ENCODE data around the gene ADISSP. TPM values are rescaled to one million over a fixed set of nuclear protein-coding genes. Genes with fewer than 3 reads are reported as not detected.

ADISSP gene
- total RNA-seq, 1 experiment from 2014 or later, result 99.4 TPM

- TF ChIP-seq SP1 (IDR thresholded peaks at IDR 0.05; ENCODE audit: low read depth) (no peak), CTCF (IDR thresholded peaks at IDR 0.05 in 2 of 3, conservative IDR thresholded peaks at IDR 0.05 in 1 of 3; ENCODE audit: borderline replicate concordance in 1 of 3, insufficient read depth in 1 of 3, low read depth in 2 of 3, low read length in 2 of 3) (no peak)
These were observed 33.7 kb upstream of the ADISSP start (continued) for GRCh38 chr20:3801299-3801698.

GRCh38 chr20:3800878-3801260 lies 33.3 kb upstream of the ADISSP start:
- ATAC-seq (no peak), DNase-seq (ENCODE audit: low read depth, low spot score) (no peak)
- Histone ChIP-seq H3K9me3 (ENCODE audit: control insufficient read depth in 1 of 2, insufficient read depth in 1 of 2, low read depth in 1 of 2, low read length in 2 of 2) (no peaks in the 10 kb centered on the region), H3K4me1 (ENCODE audit: control insufficient read depth in 1 of 2, insufficient read depth in 2 of 2, low read length in 2 of 2) (peaks cover 37 to 71% of the 10 kb centered on the region in 2 experiments), H3K9ac (ENCODE audit: low read length) (0 out of 2 replicates have a peak overlapping the region, but pooled peaks have one; percentile 95), H3K27ac (ENCODE audit: low read depth, low read length) (peak overlapping the region; percentile 41; the same call in 1 of the 2 replicates), H3K9me2 (ENCODE audit: insufficient read depth) (no peaks in the 10 kb centered on the region), H3K36me3 (ENCODE audit: control insufficient read depth in 1 of 2, insufficient read depth in 2 of 2, low read length in 2 of 2) (peaks cover 34 to 69% of the 10 kb centered on the region in 2 experiments), H3K79me2 (ENCODE audit: insufficient read depth, low read length) (peaks cover 67% of the 10 kb centered on the region), H3K27me3 (ENCODE audit: insufficient read depth, low read length) (no peaks in the 10 kb centered on the region), H3K4me3 (replicated peaks in 1 of 2; ENCODE audit: low read depth in 1 of 2, low read length in 2 of 2) (no peak overlapping the region), H3K4me2 (ENCODE audit: low read length) (no peak overlapping the region), H2AFZ (ENCODE audit: low read depth, low read length, poor library complexity, severe bottlenecking) (no peak overlapping the region), H4K20me1 (ENCODE audit: insufficient read depth) (no peaks in the 10 kb centered on the region)
- no TSS peak for BruUV-seq (replicated peaks)
- intact Hi-C loops (cut with micrococcal nuclease), result no loop called here
- ChIA-PET CTCF (interaction anchor here (1.2 kb wide), 1 partner anchor 17 kb away, joined by 5 read pairs; no protein-coding TSS in a partner anchor), POLR2A (interaction anchor here (2.7 kb wide), 1 partner anchor 13 kb away, joined by 13 read pairs; no protein-coding TSS in a partner anchor), RAD21 (ENCODE audit: low non-redundant PET in 1 of 2, low total read pairs in 2 of 2, uncharacterized antibody in 2 of 2, unreplicated experiment in 2 of 2) (no interaction called here)
- TF ChIP-seq CTCF (IDR thresholded peaks at IDR 0.05 in 2 of 3, conservative IDR thresholded peaks at IDR 0.05 in 1 of 3; ENCODE audit: borderline replicate concordance in 1 of 3, insufficient read depth in 1 of 3, low read depth in 2 of 3, low read length in 2 of 3), result no peak
- TF ChIP-seq EZH2phosphoT487 (IDR thresholded peaks at IDR 0.05; ENCODE audit: borderline replicate concordance), result no peak
- TF ChIP-seq EZH2 (IDR thresholded peaks at IDR 0.05), result no peak
- no peak for TF ChIP-seq SP1 (IDR thresholded peaks at IDR 0.05; ENCODE audit: low read depth)
- TF ChIP-seq ZNF274 (IDR thresholded peaks at IDR 0.05; ENCODE audit: low read depth, low read length), result no peak
- no peak for TF ChIP-seq TCF7L2 (IDR thresholded peaks at IDR 0.05; ENCODE audit: borderline replicate concordance, extremely low read depth, insufficient read depth, insufficient read length)
- no peak for TF ChIP-seq MAX (IDR thresholded peaks at IDR 0.05)
- TF ChIP-seq SIN3A (IDR thresholded peaks at IDR 0.05; ENCODE audit: low read depth), result no peak
- TF ChIP-seq REST (IDR thresholded peaks at IDR 0.05; ENCODE audit: low read depth), result no peak
- TF ChIP-seq JUND (IDR thresholded peaks at IDR 0.05), result no peak
- TF ChIP-seq ELF1 (IDR thresholded peaks at IDR 0.05; ENCODE audit: borderline replicate concordance, low read depth), result no peak
- TF ChIP-seq FOSL1 (IDR thresholded peaks at IDR 0.05; ENCODE audit: low read depth), result no peak
- TF ChIP-seq YY1 (IDR thresholded peaks at IDR 0.05; ENCODE audit: extremely low read depth, insufficient replicate concordance, low read depth, low read length), result no peak
- no peak for TF ChIP-seq SRF (IDR thresholded peaks at IDR 0.05; ENCODE audit: low read depth)
- TF ChIP-seq RAD21 (IDR thresholded peaks at IDR 0.05; ENCODE audit: low read depth), result no peak
- no peak for TF ChIP-seq CEBPB (IDR thresholded peaks at IDR 0.05; ENCODE audit: low read depth)
- no peak for TF ChIP-seq ZFX (IDR thresholded peaks at IDR 0.05)

Measured in HCT116 (cell line).